WERI-Rb-1 (cell line): ENCODE data around the gene DCLRE1A.
"Not testable (repeated sequence)": the region's sequence is repeated elsewhere in the genome, so short reads cannot be mapped to it uniquely, and the experiment has no call there.

Experiments
- DNase-seq: peaks from one replicate; pipeline ENCODE4 v3.0.0-alpha.2; 2020
- H3K27ac ChIP-seq: fragments of 250-450 bp; sonication (Bioruptor Pico); 2 replicates; pipeline ENCODE4 v1.5.1; 2020; ENCODE audit warnings: mild to moderate bottlenecking, moderate library complexity
- H3K27me3 ChIP-seq: fragments of 250-450 bp; sonication (Bioruptor Pico); 2 replicates; pipeline ENCODE4 v1.5.1; 2021; ENCODE audit warnings: mild to moderate bottlenecking, low read depth, moderate library complexity; ENCODE audit not compliant: insufficient read depth, severe bottlenecking
- H3K36me3 ChIP-seq: fragments of 250-450 bp; sonication (Bioruptor Pico); 2 replicates; pipeline ENCODE4 v1.5.1; 2020; ENCODE audit warnings: mild to moderate bottlenecking, moderate library complexity
- H3K4me3 ChIP-seq: 2 replicates; pipeline ENCODE4 v1.5.1; 2011; ENCODE audit warnings: low read depth, mild to moderate bottlenecking, control low read depth, low read length
- H3K9me3 ChIP-seq: fragments of 250-450 bp; sonication (Bioruptor Pico); 2 replicates; pipeline ENCODE4 v1.5.1; 2021; ENCODE audit warnings: mild to moderate bottlenecking, moderate library complexity; ENCODE audit not compliant: severe bottlenecking
- TF ChIP-seq, protein P1 (sequence below): IDR thresholded peaks from 2 replicates; pipeline ENCODE4 v1.5.1; 2011; ENCODE audit warnings: low read depth, mild to moderate bottlenecking, control low read depth, inconsistent platforms, low read length

DCLRE1A gene

GRCh38 chr10:113846036-113846435 is 7.8 kb downstream of the DCLRE1A start:
- H3K4me3 ChIP-seq, result no peak overlapping the region
- no peak overlapping the region for H3K27ac ChIP-seq
- TF ChIP-seq, protein P1, sequence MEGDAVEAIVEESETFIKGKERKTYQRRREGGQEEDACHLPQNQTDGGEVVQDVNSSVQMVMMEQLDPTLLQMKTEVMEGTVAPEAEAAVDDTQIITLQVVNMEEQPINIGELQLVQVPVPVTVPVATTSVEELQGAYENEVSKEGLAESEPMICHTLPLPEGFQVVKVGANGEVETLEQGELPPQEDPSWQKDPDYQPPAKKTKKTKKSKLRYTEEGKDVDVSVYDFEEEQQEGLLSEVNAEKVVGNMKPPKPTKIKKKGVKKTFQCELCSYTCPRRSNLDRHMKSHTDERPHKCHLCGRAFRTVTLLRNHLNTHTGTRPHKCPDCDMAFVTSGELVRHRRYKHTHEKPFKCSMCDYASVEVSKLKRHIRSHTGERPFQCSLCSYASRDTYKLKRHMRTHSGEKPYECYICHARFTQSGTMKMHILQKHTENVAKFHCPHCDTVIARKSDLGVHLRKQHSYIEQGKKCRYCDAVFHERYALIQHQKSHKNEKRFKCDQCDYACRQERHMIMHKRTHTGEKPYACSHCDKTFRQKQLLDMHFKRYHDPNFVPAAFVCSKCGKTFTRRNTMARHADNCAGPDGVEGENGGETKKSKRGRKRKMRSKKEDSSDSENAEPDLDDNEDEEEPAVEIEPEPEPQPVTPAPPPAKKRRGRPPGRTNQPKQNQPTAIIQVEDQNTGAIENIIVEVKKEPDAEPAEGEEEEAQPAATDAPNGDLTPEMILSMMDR, result no peak
- peaks cover 37% of the 10 kb centered on the region for H3K36me3 ChIP-seq
- H3K9me3 ChIP-seq, result no peaks in the 10 kb centered on the region
- no peak for DNase-seq
- no peaks in the 10 kb centered on the region for H3K27me3 ChIP-seq

DNA sequence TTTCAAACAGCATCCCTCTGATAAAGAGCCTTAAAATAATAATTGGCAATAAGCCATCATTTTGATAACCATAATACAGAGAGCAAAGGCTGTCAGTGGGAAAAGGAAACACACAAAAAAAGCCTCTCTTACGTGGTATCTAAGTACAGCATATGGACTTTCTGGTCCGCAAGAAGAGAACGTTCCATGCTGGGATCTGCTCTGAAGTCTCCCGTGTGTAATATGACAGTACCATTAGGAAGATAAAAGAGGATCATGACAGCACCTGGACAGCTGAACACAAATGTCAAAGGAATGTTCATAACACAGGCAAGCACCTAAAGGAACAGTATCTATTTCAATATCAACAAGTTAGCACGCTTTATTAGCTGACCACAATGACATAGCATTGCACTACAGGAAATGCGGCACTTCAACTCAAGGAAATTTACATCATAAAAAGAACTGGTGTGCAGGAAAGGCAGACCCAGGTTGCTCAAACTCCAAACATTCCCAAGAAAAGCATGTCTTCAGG is 9.9 kb downstream of the DCLRE1A start:
- TF ChIP-seq, protein P1, result no peak
- Histone ChIP-seq H3K27me3 (no peaks in the 10 kb centered on the region), H3K4me3 (no peak overlapping the region), H3K9me3 (no peaks in the 10 kb centered on the region), H3K27ac (no peak overlapping the region), H3K36me3 (peaks cover 33% of the 10 kb centered on the region)
- DNase-seq, result no peak

GRCh38 chr10:113842171-113842570 is 11.7 kb downstream of the DCLRE1A start:
- no peak for DNase-seq
- Histone ChIP-seq H3K27ac (no peak overlapping the region), H3K27me3 (no peaks in the 10 kb centered on the region), H3K36me3 (peaks cover 29% of the 10 kb centered on the region), H3K9me3 (no peaks in the 10 kb centered on the region), H3K4me3 (no peak overlapping the region)
- TF ChIP-seq, protein P1, result no peak

DNA sequence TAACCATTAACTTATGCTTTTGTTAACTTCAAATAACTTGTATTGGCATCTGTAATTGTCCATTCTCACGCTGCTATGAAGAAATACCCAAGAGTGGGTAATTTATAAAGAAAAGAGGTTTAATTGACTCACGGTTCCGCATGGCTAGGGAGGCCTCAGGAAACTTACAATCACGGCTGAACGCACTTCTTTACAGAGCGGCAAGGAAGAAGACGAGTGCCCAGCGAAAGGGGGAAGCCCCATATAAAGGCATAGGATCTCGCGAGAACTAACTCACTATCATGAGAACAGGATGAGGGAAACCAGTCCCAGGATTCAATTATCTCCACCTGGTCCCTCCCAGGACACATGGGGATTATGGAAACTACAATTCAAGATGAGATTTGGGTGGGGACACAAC is 25.3 kb downstream of the DCLRE1A start:
- H3K27me3 ChIP-seq, H3K4me3 ChIP-seq, H3K9me3 ChIP-seq, DNase-seq, H3K27ac ChIP-seq, H3K36me3 ChIP-seq: not testable (repeated sequence)

DNA sequence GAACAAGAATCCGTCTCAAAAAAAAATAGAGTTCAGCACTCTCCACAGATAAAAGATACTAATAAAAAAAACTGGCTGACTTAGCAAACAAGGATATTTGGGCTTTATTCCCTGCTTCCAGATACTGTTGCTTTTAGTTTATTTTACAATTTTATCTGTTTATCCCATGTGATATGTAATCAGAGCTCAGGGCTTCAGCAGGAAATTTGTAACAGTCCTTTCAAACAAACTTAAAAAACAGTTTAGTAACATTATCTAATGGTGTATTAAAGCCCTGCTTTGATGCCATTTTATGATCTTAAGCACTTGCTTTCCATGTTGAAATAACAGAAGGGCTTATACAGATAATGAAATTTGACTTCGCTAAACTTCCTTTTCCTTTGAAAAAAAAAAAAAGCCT is 28.1 kb downstream of the DCLRE1A start:
- Histone ChIP-seq H3K27ac (no peak overlapping the region), H3K36me3 (no peaks in the 10 kb centered on the region), H3K4me3 (no peak overlapping the region), H3K9me3 (no peaks in the 10 kb centered on the region), H3K27me3 (no peaks in the 10 kb centered on the region)
- TF ChIP-seq, protein P1, result no peak
- DNase-seq, result no peak

- no peak for DNase-seq
- TF ChIP-seq, protein P1, result no peak
- no peak overlapping the region for H3K27ac ChIP-seq
- no peak overlapping the region for H3K4me3 ChIP-seq
- H3K27me3 ChIP-seq, result no peaks in the 10 kb centered on the region
- no peaks in the 10 kb centered on the region for H3K9me3 ChIP-seq
- H3K36me3 ChIP-seq, result no peaks in the 10 kb centered on the region
Observed at GRCh38 chr10:113823389-113823788, 30.5 kb downstream of the DCLRE1A start.
